Stimulated activated CD4-positive, alpha-beta T cell treated with anti-CD3 and anti-CD28 coated beads, Interleukin-1b, Interleukin-23, amount 100 ng/mL, for 4 hours (primary cell): ENCODE measurements around the gene OBSCN.
"Not testable (repeated sequence)": the region's sequence is repeated elsewhere in the genome, so short reads cannot be mapped to it uniquely, and the experiment has no call there.

Source experiments
- DNase-seq, 2 donors: peaks; one replicate each; pipeline ENCODE4 v3.0.0-alpha.2; 2020; ENCODE audit warnings: low read depth in 2 of 2

The OBSCN gene

GRCh38 chr1:228213917-228214808, 6.3 kb downstream of the OBSCN start:
- no peak for DNase-seq

- no peak for DNase-seq
These were observed 7.2 kb downstream of the OBSCN start for GRCh38 chr1:228214921-228215662.

GRCh38 chr1:228215663-228216116, 7.8 kb downstream of the OBSCN start:
- DNase-seq, result no peak

GRCh38 chr1:228216371-228217320, 8.8 kb downstream of the OBSCN start:
- DNase-seq, result no peak

- DNase-seq, result no peak
These were observed 9.9 kb downstream of the OBSCN start for GRCh38 chr1:228217551-228218344.

- DNase-seq, result no peak
These were observed 10.8 kb downstream of the OBSCN start for GRCh38 chr1:228218513-228219244.

GRCh38 chr1:228219245-228219961, 11.6 kb downstream of the OBSCN start:
- DNase-seq, result no peak

GRCh38 chr1:228219962-228220780, 12.3 kb downstream of the OBSCN start:
- no peak for DNase-seq

GRCh38 chr1:228221097-228221496, 13.3 kb downstream of the OBSCN start:
- DNase-seq, result not testable (repeated sequence)

- no peak for DNase-seq
These were observed 14.7 kb downstream of the OBSCN start for GRCh38 chr1:228222548-228222947.

- DNase-seq, result no peak
These were observed 16.6 kb downstream of the OBSCN start for GRCh38 chr1:228224198-228225164.

GRCh38 chr1:228225165-228225710, 17.4 kb downstream of the OBSCN start:
- no peak for DNase-seq

GRCh38 chr1:228225740-228226139, 17.9 kb downstream of the OBSCN start:
- no peak for DNase-seq

GRCh38 chr1:228226141-228226874, 18.5 kb downstream of the OBSCN start:
- DNase-seq, result no peak

- no peak for DNase-seq
These were observed 19.3 kb downstream of the OBSCN start for GRCh38 chr1:228226956-228227791.
